Gastrocnemius medialis (tissue), 4 donors: ENCODE data around the gene RREB1. TPM values are rescaled to one million over a fixed set of nuclear protein-coding genes. Genes with fewer than 3 reads are reported as not detected.
A peak's percentile ranks its signal among the peaks of the same experiment; 100 is the strongest.

ENCODE experiments used
- ATAC-seq, 2 donors: fragments of 150-250 bp; one replicate each; pipeline ENCODE4 v1.9.1; 2016
- DNase-seq, 2 donors: peaks; one replicate each; pipeline ENCODE4 v3.0.0-alpha.2; 2019
- H3K27ac ChIP-seq, 4 donors: fragments of 200-600 bp; sonication (generic); 1 replicate in 1 of 4; 2 replicates in 3 of 4; pipeline ENCODE4 v1.5.1; 2016 to 2018; ENCODE audit warnings: mild to moderate bottlenecking in 2 of 4, moderate library complexity in 1 of 4
- H3K27me3 ChIP-seq, 3 donors: fragments of 200-600 bp; sonication (generic) in 2 of 3; 1 replicate in 1 of 3; 2 replicates in 2 of 3; pipeline versions ENCODE4 v1.5.1 to v1.6.0; 2016 to 2019; ENCODE audit warnings: mild to moderate bottlenecking in 1 of 3, moderate library complexity in 1 of 3
- H3K36me3 ChIP-seq, 2 donors: fragments of 200-600 bp; sonication (generic) in 1 of 2; one replicate each; pipeline ENCODE4 v1.5.1; 2017 to 2018
- H3K4me1 ChIP-seq, 2 donors: fragments of 200-600 bp; sonication (generic) in 1 of 2; one replicate each; pipeline ENCODE4 v1.5.1; 2016 to 2017; ENCODE audit warnings: mild to moderate bottlenecking in 2 of 2
- H3K4me3 ChIP-seq, 4 donors: fragments of 200-600 bp; sonication (generic) in 3 of 4; 1 replicate in 1 of 4; 2 replicates in 3 of 4; pipeline ENCODE4 v1.5.1; 2016 to 2019; ENCODE audit warnings: mild to moderate bottlenecking in 2 of 4
- H3K9me3 ChIP-seq, 3 donors: fragments of 200-600 bp; sonication (generic) in 2 of 3; 1 replicate in 1 of 3; 2 replicates in 2 of 3; pipeline ENCODE4 v1.5.1; 2016 to 2019
- POLR2A ChIP-seq, 2 donors: fragments of 450-650 bp; IDR thresholded peaks; one replicate each; pipeline ENCODE4 v1.6.1; 2017; ENCODE audit warnings: antibody characterized with exemption in 2 of 2, mild to moderate bottlenecking in 2 of 2, moderate library complexity in 2 of 2
- in situ Hi-C, 4 donors: fragments of 200-750 bp; cut with MboI; loops; one replicate each; pipeline versions ENCODE4 v1.15.0 to v1.8.0; 2017; ENCODE audit warnings: low sequenced_read_pairs in 4 of 4
- intact Hi-C: fragments of 100-400 bp; cut with DNase I; formaldehyde crosslinking; loops from one replicate; pipeline ENCODE4 v1.15.1; 2023; ENCODE audit warnings: low total_unique reads
- total RNA-seq, 4 donors: library from RNA; depleted of rRNA; stranded (reverse); fragments of >200 nt; gene quantifications; one replicate each; pipeline versions ENCODE4 v1.1.0 to v1.2.3, GENCODE V29; 2016
- TF ChIP-seq, protein P1 (sequence below), 5 experiments: fragments of 450-650 bp in 3 of 5; fragments of 200-600 bp in 2 of 5; sonication (generic) in 2 of 5; IDR thresholded peaks in 4 of 5; conservative IDR thresholded peaks in 1 of 5; 1 replicate in 4 of 5; 2 replicates in 1 of 5; pipeline ENCODE4 v1.5.1; 2016 to 2019; ENCODE audit warnings: antibody characterized with exemption in 5 of 5, mild to moderate bottlenecking in 3 of 5, moderate library complexity in 3 of 5

Gene RREB1, protein sequence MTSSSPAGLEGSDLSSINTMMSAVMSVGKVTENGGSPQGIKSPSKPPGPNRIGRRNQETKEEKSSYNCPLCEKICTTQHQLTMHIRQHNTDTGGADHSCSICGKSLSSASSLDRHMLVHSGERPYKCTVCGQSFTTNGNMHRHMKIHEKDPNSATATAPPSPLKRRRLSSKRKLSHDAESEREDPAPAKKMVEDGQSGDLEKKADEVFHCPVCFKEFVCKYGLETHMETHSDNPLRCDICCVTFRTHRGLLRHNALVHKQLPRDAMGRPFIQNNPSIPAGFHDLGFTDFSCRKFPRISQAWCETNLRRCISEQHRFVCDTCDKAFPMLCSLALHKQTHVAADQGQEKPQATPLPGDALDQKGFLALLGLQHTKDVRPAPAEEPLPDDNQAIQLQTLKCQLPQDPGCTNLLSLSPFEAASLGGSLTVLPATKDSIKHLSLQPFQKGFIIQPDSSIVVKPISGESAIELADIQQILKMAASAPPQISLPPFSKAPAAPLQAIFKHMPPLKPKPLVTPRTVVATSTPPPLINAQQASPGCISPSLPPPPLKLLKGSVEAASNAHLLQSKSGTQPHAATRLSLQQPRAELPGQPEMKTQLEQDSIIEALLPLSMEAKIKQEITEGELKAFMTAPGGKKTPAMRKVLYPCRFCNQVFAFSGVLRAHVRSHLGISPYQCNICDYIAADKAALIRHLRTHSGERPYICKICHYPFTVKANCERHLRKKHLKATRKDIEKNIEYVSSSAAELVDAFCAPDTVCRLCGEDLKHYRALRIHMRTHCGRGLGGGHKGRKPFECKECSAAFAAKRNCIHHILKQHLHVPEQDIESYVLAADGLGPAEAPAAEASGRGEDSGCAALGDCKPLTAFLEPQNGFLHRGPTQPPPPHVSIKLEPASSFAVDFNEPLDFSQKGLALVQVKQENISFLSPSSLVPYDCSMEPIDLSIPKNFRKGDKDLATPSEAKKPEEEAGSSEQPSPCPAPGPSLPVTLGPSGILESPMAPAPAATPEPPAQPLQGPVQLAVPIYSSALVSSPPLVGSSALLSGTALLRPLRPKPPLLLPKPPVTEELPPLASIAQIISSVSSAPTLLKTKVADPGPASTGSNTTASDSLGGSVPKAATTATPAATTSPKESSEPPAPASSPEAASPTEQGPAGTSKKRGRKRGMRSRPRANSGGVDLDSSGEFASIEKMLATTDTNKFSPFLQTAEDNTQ (N-terminal part only)
- total RNA-seq = 10 to 100 TPM; 18.0 to 41.3 (median 39.2) TPM

- Histone ChIP-seq H3K27ac (peak within 1 kb of the TSS; percentile 85 to 96 (median 94)), H3K27me3 (no peaks in the 10 kb centered on the region), H3K9me3 (no peaks in the 10 kb centered on the region), H3K36me3 (no peaks in the 10 kb centered on the region), H3K4me3 (peak within 1 kb of the TSS; percentile 93 to 98 (median 96)), H3K4me1 (peaks cover 17 to 22% of the 10 kb centered on the region in 2 donors)
- peak; percentile 82 to 85 for ATAC-seq
- DNase-seq = peak; percentile 64 to 71
- intact Hi-C loops (loop anchor here (2.0 to 5.0 kb wide), 6 partner anchors 49 to 360 kb away; no protein-coding TSS in a partner anchor), in situ Hi-C loops (loop anchor here in 1 of 4 donors (25.0 kb wide), 1 partner anchor 105 kb away; no protein-coding TSS in a partner anchor)
- TF ChIP-seq, protein P1, sequence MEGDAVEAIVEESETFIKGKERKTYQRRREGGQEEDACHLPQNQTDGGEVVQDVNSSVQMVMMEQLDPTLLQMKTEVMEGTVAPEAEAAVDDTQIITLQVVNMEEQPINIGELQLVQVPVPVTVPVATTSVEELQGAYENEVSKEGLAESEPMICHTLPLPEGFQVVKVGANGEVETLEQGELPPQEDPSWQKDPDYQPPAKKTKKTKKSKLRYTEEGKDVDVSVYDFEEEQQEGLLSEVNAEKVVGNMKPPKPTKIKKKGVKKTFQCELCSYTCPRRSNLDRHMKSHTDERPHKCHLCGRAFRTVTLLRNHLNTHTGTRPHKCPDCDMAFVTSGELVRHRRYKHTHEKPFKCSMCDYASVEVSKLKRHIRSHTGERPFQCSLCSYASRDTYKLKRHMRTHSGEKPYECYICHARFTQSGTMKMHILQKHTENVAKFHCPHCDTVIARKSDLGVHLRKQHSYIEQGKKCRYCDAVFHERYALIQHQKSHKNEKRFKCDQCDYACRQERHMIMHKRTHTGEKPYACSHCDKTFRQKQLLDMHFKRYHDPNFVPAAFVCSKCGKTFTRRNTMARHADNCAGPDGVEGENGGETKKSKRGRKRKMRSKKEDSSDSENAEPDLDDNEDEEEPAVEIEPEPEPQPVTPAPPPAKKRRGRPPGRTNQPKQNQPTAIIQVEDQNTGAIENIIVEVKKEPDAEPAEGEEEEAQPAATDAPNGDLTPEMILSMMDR (IDR thresholded peaks at IDR 0.05 in 4 of 5, conservative IDR thresholded peaks at IDR 0.05 in 1 of 5) = no peak
- TF ChIP-seq POLR2A (IDR thresholded peaks at IDR 0.05) = peak; percentile 85 to 91
Observed at GRCh38 chr6:7107578-7108195, at the start of gene RREB1. TSS of gene RREB1 (plus strand) at chr6:7107961. CDS start at chr6:7181912, 73,951 bp downstream.

- H3K36me3 ChIP-seq = no peaks in the 10 kb centered on the region
- no peaks in the 10 kb centered on the region for H3K27me3 ChIP-seq
- peaks cover 12 to 16% of the 10 kb centered on the region in 2 donors for H3K4me1 ChIP-seq
- in situ Hi-C loops (no loop called here), intact Hi-C loops (loop anchor here (2.0 to 10.0 kb wide), 4 partner anchors 50 to 234 kb away; no protein-coding TSS in a partner anchor)
- peak; percentile 89 to 92 for DNase-seq
- H3K4me3 ChIP-seq = peak overlapping the region in 3 of 4 donors; percentile 19 to 28 (median 23)
- ATAC-seq = peak; percentile 98
- TF ChIP-seq, protein P1 (IDR thresholded peaks at IDR 0.05 in 4 of 5, conservative IDR thresholded peaks at IDR 0.05 in 1 of 5) = no peak
- TF ChIP-seq POLR2A (IDR thresholded peaks at IDR 0.05) = peak; percentile 63 to 67
- H3K9me3 ChIP-seq = no peaks in the 10 kb centered on the region
- peak overlapping the region; percentile 91 to 97 (median 94) for H3K27ac ChIP-seq
Observed at GRCh38 chr6:7058250-7058923, 49.4 kb upstream of the RREB1 start.

GRCh38 chr6:7060769-7061516 lies 46.8 kb upstream of the RREB1 start:
- Histone ChIP-seq H3K27me3 (no peaks in the 10 kb centered on the region), H3K27ac (peak overlapping the region in 2 of 4 donors; percentile 45 to 97), H3K9me3 (no peaks in the 10 kb centered on the region), H3K4me1 (peaks cover 10 to 15% of the 10 kb centered on the region in 2 donors), H3K36me3 (no peaks in the 10 kb centered on the region), H3K4me3 (no peak overlapping the region)
- ATAC-seq = no peak
- TF ChIP-seq, protein P1 (IDR thresholded peaks at IDR 0.05 in 4 of 5, conservative IDR thresholded peaks at IDR 0.05 in 1 of 5) = no peak
- TF ChIP-seq POLR2A (IDR thresholded peaks at IDR 0.05) = no peak
- DNase-seq = no peak
- intact Hi-C loops = no loop called here
- in situ Hi-C loops = no loop called here
